NB4 (cell line): ENCODE results near the gene FAM209B.
"Not testable (repeated sequence)": the region's sequence is repeated elsewhere in the genome, so short reads cannot be mapped to it uniquely, and the experiment has no call there.

Experiments used
- CTCF ChIP-seq: IDR thresholded peaks from one replicate; pipeline ENCODE4 v1.5.1; 2012; ENCODE audit warnings: low read depth, low read length
- MAX ChIP-seq: IDR thresholded peaks from 2 replicates; pipeline ENCODE4 v1.6.1; 2011; ENCODE audit warnings: low read depth, low read length
- MYC ChIP-seq: IDR thresholded peaks from 2 replicates; pipeline ENCODE4 v1.6.1; 2011; ENCODE audit warnings: low read depth, low read length
- POLR2A ChIP-seq: IDR thresholded peaks from 2 replicates; pipeline ENCODE4 v1.6.1; 2011; ENCODE audit warnings: mild to moderate bottlenecking; ENCODE audit not compliant: insufficient read length; ENCODE audit errors: extremely low read depth

- TF ChIP-seq CTCF, POLR2A, MYC, MAX: not testable (repeated sequence)
Measured at GRCh38 chr20:56520746-56521354, 12.2 kb upstream of the FAM209B start.
